ENCODE results near the gene LSAMP. TPM values are rescaled to one million over a fixed set of nuclear protein-coding genes. Genes with fewer than 3 reads are reported as not detected.
A peak's percentile ranks its signal among the peaks of the same experiment; 100 is the strongest.

The LSAMP gene
- total RNA-seq, 1 experiment from 2014 or later: 45.1 TPM

- DNase-seq (ENCODE audit: low spot score): peak; percentile 60
Observed at GRCh38 chr3:116052602-116053001, 392.7 kb downstream of the LSAMP start.

GRCh38 chr3:116051586-116051985, 393.7 kb downstream of the LSAMP start:
- in situ Hi-C loops (cut with HindIII; ENCODE audit: low sequenced_read_pairs): no loop called here
- no peak for DNase-seq (ENCODE audit: low spot score)

More at GRCh38 chr3:116052602-116053001, 392.7 kb downstream of the LSAMP start:
- in situ Hi-C loops (cut with HindIII; ENCODE audit: low sequenced_read_pairs): no loop called here

- DNase-seq (ENCODE audit: low spot score): peak; percentile 89
- in situ Hi-C loops (cut with HindIII; ENCODE audit: low sequenced_read_pairs): no loop called here
Observed at GRCh38 chr3:116051040-116051439, 394.2 kb downstream of the LSAMP start.

- peak; percentile 64 for DNase-seq (ENCODE audit: low spot score)
- in situ Hi-C loops (cut with HindIII; ENCODE audit: low sequenced_read_pairs): no loop called here
Observed at GRCh38 chr3:116050311-116050915, 394.9 kb downstream of the LSAMP start.

GRCh38 chr3:116048991-116049390, 396.3 kb downstream of the LSAMP start:
- in situ Hi-C loops (cut with HindIII; ENCODE audit: low sequenced_read_pairs): no loop called here
- DNase-seq (ENCODE audit: low spot score): peak; percentile 59

- in situ Hi-C loops (cut with HindIII; ENCODE audit: low sequenced_read_pairs): no loop called here
- DNase-seq (ENCODE audit: low spot score): peak; percentile 96
Observed at GRCh38 chr3:116046350-116046749, 398.9 kb downstream of the LSAMP start.

GRCh38 chr3:116045314-116045713, 400.0 kb downstream of the LSAMP start:
- DNase-seq (ENCODE audit: low spot score): no peak
- in situ Hi-C loops (cut with HindIII; ENCODE audit: low sequenced_read_pairs): no loop called here

- in situ Hi-C loops (cut with HindIII; ENCODE audit: low sequenced_read_pairs): no loop called here
- no peak for DNase-seq (ENCODE audit: low spot score)
Observed at GRCh38 chr3:116040152-116040551, 405.1 kb downstream of the LSAMP start.

GRCh38 chr3:116039651-116039985, 405.7 kb downstream of the LSAMP start:
- in situ Hi-C loops (cut with HindIII; ENCODE audit: low sequenced_read_pairs): no loop called here
- DNase-seq (ENCODE audit: low spot score): peak; percentile 88

GRCh38 chr3:116038968-116039650, 406.2 kb downstream of the LSAMP start:
- in situ Hi-C loops (cut with HindIII; ENCODE audit: low sequenced_read_pairs): no loop called here
- DNase-seq (ENCODE audit: low spot score): no peak

- peak; percentile 42 for DNase-seq (ENCODE audit: low spot score)
- in situ Hi-C loops (cut with HindIII; ENCODE audit: low sequenced_read_pairs): no loop called here
Observed at GRCh38 chr3:116037954-116038911, 407.1 kb downstream of the LSAMP start.

GRCh38 chr3:116035429-116035828, 409.9 kb downstream of the LSAMP start:
- DNase-seq (ENCODE audit: low spot score): no peak
- in situ Hi-C loops (cut with HindIII; ENCODE audit: low sequenced_read_pairs): no loop called here

- in situ Hi-C loops (cut with HindIII; ENCODE audit: low sequenced_read_pairs): no loop called here
- DNase-seq (ENCODE audit: low spot score): peak; percentile 64
Observed at GRCh38 chr3:116034794-116035193, 410.5 kb downstream of the LSAMP start.

- DNase-seq (ENCODE audit: low spot score): peak; percentile 96
- in situ Hi-C loops (cut with HindIII; ENCODE audit: low sequenced_read_pairs): no loop called here
Observed at GRCh38 chr3:116034086-116034485, 411.2 kb downstream of the LSAMP start.

- no peak for DNase-seq (ENCODE audit: low spot score)
- in situ Hi-C loops (cut with HindIII; ENCODE audit: low sequenced_read_pairs): no loop called here
Observed at GRCh38 chr3:116033516-116033915, 411.8 kb downstream of the LSAMP start.

GRCh38 chr3:116032176-116032575, 413.1 kb downstream of the LSAMP start:
- no peak for DNase-seq (ENCODE audit: low spot score)

GRCh38 chr3:116030131-116030850, 415.0 kb downstream of the LSAMP start:
- DNase-seq (ENCODE audit: low spot score): peak; percentile 95
- in situ Hi-C loops (cut with HindIII; ENCODE audit: low sequenced_read_pairs): no loop called here

More at GRCh38 chr3:116032176-116032575, 413.1 kb downstream of the LSAMP start:
- in situ Hi-C loops (cut with HindIII; ENCODE audit: low sequenced_read_pairs): no loop called here

- in situ Hi-C loops (cut with HindIII; ENCODE audit: low sequenced_read_pairs): no loop called here
Observed at GRCh38 chr3:116029266-116029665, 416.0 kb downstream of the LSAMP start.

GRCh38 chr3:116028157-116028556, 417.1 kb downstream of the LSAMP start:
- in situ Hi-C loops (cut with HindIII; ENCODE audit: low sequenced_read_pairs): no loop called here
- DNase-seq (ENCODE audit: low spot score): peak; percentile 85

More at GRCh38 chr3:116029266-116029665, 416.0 kb downstream of the LSAMP start:
- DNase-seq (ENCODE audit: low spot score): peak; percentile 27

Data from G401 (cell line).